GM12892 (cell line): ENCODE measurements around the gene ADAMTS12.

ENCODE experiments used
- DNase-seq: peaks from one replicate; pipeline ENCODE4 v3.0.0; 2011; ENCODE audit not compliant: insufficient read length
- FAIRE-seq: peaks from 2 replicates; lab custom pipeline; 2011; peaks lifted over from hg19 to GRCh38; lab: Jason Lieb, UNC
- POLR2A ChIP-seq: IDR thresholded peaks from 2 replicates; pipeline ENCODE4 v1.6.1; 2011; ENCODE audit warnings: low read depth, low read length, control low read depth
- POLR2AphosphoS5 ChIP-seq: IDR thresholded peaks from 2 replicates; pipeline ENCODE4 v1.6.1; 2011; ENCODE audit warnings: low read depth, low read length, control low read depth
- TAF1 ChIP-seq: IDR thresholded peaks from 2 replicates; pipeline ENCODE4 v1.6.1; 2011; ENCODE audit warnings: low read depth, mild to moderate bottlenecking, control low read depth, low read length, borderline replicate concordance

The ADAMTS12 gene

DNA sequence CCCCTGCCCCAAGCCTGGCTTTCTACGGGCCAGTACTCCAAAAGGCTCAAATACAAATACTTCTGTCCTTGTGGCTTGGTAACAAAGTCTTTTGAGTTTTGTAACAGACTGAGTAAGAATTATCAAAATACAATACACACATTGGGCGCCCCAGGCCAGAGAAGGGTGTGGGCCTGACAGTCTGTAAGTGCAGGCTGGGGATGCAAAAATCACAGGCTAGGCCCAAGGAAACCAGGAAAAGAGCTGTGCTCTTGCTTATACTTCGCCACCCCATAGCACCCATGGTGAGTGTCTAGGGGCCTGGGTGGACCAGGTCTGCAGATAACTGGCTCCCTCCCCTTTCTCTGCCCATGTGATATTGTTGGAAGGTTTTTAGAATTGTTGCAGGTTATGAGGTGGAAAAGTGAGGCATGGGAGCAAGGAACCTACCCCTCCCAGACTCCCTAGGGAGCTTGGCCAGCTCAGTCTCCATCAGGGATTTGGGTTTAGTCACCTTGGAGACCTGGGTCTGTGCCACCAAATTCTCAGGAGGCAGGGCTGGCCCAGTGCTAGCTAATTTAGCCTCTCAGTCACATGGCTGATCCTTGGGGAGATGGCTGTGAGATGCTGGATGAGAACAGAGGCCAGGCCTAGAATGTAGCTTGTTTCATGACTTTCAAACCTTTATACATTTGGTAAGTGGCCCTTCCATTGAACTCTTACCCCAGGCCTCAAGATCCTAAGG lies 378.2 kb downstream of the ADAMTS12 start:
- no peak for DNase-seq
- TF ChIP-seq TAF1 (no peak), POLR2A (no peak), POLR2AphosphoS5 (no peak)
- FAIRE-seq: no peak

DNA sequence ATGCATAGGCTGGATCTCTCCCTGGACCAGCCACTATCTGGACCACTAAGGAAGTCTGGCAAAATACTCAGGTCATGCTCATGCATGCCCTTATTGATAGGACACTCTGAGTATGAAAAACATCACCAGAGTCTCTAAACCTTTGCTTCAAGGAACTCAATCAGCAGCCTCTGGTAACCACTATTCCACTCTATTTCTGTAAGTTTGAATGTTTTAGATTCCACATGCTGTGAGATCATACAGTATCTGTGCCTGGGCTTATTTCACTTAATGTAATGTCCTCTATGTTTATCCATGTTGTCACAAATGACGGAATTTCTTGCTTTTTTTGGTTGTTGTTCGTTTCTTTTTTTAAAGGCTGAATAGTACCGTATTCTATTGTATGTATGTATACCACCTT lies 382.8 kb downstream of the ADAMTS12 start:
- FAIRE-seq (no peak), DNase-seq (no peak)
- TF ChIP-seq TAF1 (no peak), POLR2AphosphoS5 (no peak), POLR2A (no peak)

DNA sequence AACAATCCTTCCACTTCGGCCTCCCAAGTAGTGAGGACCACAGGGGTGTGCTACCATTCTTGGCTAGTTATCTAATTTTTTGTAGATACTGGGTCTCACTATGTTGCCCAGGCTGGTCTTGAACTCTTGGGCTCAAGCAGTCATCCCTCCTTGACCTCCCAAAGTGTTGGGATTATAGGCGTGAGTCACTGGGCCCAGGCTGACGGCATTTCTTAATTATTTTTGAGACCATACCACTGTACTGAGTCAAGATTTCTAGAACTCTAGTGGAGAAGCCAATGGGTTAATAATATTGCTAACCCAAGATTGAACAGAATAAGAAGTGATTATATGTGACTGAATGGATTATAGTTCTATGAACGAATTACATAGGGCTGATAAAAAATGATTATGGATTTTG lies 384.4 kb downstream of the ADAMTS12 start:
- DNase-seq (no peak), FAIRE-seq (no peak)
- no peak for TF ChIP-seq POLR2AphosphoS5
- TF ChIP-seq TAF1: no peak
- TF ChIP-seq POLR2A: no peak

DNA sequence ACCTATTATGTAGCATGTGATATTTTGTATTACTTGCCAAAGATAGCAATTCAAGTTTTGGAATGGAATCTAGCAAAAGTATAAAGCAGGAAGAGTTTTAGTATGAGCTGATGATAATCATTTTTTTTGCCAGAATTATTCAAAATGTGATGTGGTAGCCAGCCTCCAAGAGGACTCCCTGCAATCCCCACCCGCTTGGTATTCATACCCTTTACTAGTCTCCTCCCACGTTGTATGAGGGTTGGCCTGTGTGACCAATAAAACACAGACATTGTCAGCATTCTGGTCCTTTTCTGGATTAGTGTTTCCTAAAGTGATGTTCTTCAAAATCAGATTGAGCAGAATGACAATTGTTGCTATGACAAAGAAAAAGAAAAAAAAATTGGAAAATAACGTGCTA lies 387.2 kb downstream of the ADAMTS12 start:
- no peak for TF ChIP-seq POLR2A
- TF ChIP-seq POLR2AphosphoS5: no peak
- no peak for TF ChIP-seq TAF1
- FAIRE-seq (no peak), DNase-seq (no peak)

DNA sequence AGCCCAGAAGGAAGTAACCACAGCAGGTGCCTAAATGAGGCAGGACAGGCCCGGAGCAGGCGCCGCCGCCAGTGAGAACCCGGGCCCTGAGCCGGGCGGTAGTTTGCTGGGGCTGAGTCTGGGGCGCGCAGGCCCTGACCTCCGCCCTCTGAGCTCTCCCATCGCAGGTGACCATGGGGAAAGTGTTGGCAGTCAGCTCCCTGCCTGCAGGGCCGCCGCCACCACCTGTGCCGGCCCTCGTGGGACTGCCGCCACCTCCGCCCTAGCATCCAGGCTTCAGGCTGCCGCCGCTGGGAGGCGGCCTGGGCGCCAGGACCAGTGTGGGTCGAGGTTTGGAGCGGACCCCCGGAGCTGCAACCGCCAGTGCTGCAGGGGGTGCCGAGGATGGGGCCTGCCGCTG lies 389.9 kb downstream of the ADAMTS12 start:
- DNase-seq: no peak
- FAIRE-seq: no peak
- TF ChIP-seq POLR2A: no peak
- no peak for TF ChIP-seq TAF1
- no peak for TF ChIP-seq POLR2AphosphoS5

DNA sequence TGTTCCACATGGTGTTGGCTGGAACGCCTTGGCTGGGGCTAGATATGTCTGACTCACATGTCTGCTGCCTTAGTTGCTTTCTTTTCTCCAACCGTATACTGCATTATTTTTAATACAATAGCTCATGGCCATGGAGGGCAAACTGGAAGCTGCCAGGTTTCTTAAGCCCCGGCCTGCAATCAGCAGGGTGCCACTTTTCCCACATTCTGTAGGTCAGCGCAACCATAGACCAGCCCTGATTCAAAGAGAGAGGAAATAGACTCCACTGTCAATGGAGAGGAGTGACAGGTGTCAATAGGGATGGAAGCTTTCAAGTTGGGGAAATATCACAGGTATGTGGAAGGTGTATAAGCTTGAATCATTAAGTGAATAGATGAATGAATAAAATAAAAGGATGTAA lies 390.5 kb downstream of the ADAMTS12 start:
- FAIRE-seq (no peak), DNase-seq (no peak)
- TF ChIP-seq POLR2A (no peak), TAF1 (no peak), POLR2AphosphoS5 (no peak)

DNA sequence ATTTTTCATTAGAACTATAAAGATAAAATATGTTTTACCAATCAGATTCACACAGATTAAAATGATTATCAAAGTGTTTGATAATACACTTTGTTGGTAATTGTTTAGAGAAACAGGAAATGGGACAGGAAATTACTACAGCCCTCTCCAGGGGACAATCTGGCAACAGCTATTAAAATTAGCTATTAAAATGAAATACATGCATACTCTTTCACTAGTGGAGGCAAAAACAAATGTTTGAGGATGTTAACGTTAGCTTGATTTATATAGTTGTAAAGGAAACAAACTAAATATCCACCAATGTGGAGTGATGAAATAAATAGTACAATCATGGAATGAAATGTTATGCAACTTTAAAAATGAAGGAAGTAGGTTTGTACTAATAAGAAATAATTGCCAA lies 397.3 kb downstream of the ADAMTS12 start:
- DNase-seq: no peak
- FAIRE-seq: no peak
- TF ChIP-seq POLR2A: no peak
- no peak for TF ChIP-seq POLR2AphosphoS5
- TF ChIP-seq TAF1: no peak

DNA sequence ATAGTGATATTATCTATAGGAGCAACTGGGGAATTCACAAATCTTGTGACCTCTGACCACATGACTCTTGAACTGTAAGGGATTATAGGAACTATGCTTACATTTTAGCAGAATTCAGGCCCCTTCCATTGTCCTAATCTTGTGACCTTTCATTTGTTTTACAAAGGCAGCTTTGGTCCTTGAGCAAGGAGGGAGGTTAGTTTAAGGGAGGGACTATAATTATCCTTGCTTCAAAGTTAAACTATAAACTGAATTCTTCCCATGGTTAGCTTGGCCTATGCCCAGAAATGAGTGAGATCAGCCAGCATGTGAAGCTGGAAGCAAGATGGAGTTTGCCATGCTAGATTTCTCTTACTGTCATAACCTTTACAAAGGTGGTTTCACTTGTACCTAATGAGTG lies 399.8 kb downstream of the ADAMTS12 start:
- TF ChIP-seq TAF1: no peak
- TF ChIP-seq POLR2AphosphoS5: no peak
- TF ChIP-seq POLR2A: no peak
- no peak for FAIRE-seq

DNA sequence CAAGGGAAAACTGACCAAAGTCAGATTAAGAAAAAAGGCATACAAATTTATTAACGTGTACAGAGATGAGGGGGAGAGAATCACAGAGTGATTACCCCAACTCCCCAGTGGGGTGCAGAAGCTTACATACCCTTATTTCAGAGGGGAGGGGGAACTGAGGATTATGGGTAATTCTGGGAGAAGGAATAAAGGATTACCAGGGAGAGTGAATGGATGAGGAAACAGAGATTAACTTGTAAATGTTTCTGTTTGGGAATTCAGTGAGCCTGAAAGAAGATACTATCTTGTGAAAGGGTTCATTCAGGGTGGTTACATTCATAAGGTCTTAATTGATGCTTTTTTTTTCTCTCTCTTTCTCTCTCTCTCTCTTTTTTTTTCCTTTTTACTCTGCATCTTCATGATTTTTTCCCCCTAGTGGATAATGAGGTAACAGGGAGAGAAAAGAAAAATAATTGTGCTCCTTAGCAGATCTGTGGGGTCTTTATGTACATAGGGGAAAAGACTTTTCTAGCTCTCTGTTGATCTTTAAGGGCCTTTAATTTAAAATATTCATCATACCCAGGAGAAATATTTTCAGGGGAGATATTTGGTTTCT lies 401.6 kb downstream of the ADAMTS12 start:
- TF ChIP-seq TAF1: no peak
- no peak for TF ChIP-seq POLR2A
- TF ChIP-seq POLR2AphosphoS5: no peak
- DNase-seq: no peak
- FAIRE-seq: no peak

More for the DNA sequence above, 399.8 kb downstream of the ADAMTS12 start:
- DNase-seq: no peak

DNA sequence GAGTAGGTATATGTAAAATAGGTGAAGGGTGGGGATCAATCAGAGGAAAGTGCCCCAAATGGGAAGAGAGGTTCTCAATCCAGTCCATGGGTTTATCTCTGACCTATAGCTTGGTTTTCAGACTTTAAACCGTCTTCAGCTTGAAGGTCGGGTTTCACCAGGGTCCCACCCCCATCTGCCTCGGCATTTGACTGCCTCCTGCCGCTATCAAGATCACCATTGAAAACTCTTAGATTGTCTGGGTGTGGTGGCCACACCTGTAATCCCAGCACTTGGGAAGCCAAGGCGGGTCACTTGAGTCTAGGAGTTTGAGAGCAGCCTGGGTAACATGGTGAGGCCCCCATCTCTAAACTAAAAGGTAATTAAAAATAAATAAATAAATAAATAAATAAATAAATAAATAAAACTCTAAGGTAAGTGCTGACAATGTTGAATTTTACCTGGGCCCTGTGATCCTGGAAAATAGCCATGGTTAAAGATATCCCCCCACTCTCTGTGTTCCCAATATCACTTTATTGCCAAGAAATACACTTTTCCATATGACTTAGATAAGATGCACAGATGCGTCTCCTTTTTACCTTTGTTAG lies 402.2 kb downstream of the ADAMTS12 start:
- TF ChIP-seq POLR2AphosphoS5 (no peak), TAF1 (no peak), POLR2A (no peak)
- DNase-seq (no peak), FAIRE-seq (no peak)

DNA sequence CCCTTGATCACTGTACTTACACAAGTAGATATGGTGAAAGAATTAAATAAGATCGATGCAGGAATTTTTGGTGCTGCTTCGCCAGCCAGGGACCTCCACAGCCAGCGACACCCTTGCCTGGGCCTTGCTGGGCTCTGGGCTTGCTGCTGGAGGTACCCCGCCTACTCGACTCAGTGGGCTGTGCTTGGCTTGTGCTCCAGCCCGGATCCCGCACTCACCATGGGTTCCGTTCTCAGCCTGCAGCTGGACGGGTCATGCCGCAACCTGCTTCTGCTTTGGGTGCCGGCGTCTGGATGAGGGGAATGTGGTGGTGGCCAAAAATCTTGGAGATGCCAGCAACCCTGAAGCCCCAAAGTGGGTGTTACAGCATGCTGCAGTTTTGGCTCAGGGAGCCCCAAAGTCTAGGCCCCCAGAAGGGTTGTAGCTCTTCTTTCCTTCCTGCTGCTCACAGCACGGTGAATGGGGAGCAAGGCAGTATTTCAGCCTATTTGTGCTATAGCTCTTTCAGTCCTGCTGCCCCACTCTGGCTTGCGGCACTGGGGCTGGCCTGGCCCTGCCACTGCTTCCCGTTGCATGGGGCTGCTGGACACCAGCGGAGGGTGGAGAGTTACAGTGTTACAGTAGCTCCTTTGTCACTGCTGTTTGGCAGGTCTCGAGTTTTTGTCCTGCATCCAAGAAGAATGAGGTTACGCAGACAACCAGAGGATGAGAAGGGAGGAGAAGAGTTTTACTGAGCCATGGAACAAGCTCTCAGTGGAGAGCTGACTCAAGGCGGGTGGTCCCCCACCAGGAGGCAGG lies 403.0 kb downstream of the ADAMTS12 start:
- TF ChIP-seq TAF1: no peak
- no peak for TF ChIP-seq POLR2AphosphoS5
- no peak for TF ChIP-seq POLR2A
- DNase-seq: no peak
- FAIRE-seq: no peak

DNA sequence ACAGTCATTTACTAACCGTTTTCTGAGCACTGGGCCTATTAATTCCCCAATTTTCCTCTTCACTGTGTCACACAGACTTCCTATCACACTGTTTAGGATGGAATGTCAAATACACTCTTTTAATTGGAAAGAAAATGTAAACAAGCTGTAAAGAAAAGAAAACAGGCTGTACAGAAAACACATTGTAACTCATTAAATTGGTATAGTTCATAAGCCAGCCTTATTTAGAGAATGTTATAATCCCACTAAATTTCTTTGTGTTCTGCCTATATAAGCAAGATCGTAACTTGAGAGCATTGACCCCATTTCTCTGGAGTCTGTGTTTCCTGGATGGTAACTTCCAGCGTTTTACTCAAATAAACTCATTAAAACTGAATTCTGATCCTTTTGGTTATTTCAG lies 404.6 kb downstream of the ADAMTS12 start:
- FAIRE-seq (no peak), DNase-seq (no peak)
- no peak for TF ChIP-seq POLR2A
- TF ChIP-seq POLR2AphosphoS5: no peak
- no peak for TF ChIP-seq TAF1
